ENCODE results near the gene GBA3.

GRCh38 chr4:22668702-22669101 lies 24.0 kb upstream of the GBA3 start:
- TF ChIP-seq CTCF (IDR thresholded peaks at IDR 0.05; ENCODE audit: poor library complexity, severe bottlenecking) (no peak), EZH2 (IDR thresholded peaks at IDR 0.05; ENCODE audit: borderline replicate concordance, insufficient read depth, low read length, poor library complexity, severe bottlenecking) (no peak), POLR2AphosphoS5 (IDR thresholded peaks at IDR 0.05) (no peak), RAD21 (conservative IDR thresholded peaks at IDR 0.05) (no peak), EP300 (conservative IDR thresholded peaks at IDR 0.05; ENCODE audit: poor library complexity, severe bottlenecking) (no peak), MXI1 (conservative IDR thresholded peaks at IDR 0.05; ENCODE audit: poor library complexity, severe bottlenecking) (no peak), REST (IDR thresholded peaks at IDR 0.05; ENCODE audit: borderline replicate concordance) (no peak), TAF1 (IDR thresholded peaks at IDR 0.05; ENCODE audit: low read depth) (no peak)
